GM10248 (cell line): Measurements from ENCODE around the gene CABP4.

Source experiments
- CTCF ChIA-PET: fragments of 300-600 bp; sonication (Branson Sonifier 250); formaldehyde crosslinking; extraction: SDS; loops from one replicate; lab custom pipeline; 2021; ENCODE audit warnings: antibody characterized with exemption; lab: Yijun Ruan, JAX
- POLR2A ChIA-PET: fragments of 350-650 bp; sonication (Branson Sonifier 250); formaldehyde crosslinking; extraction: SDS; loops from one replicate; lab custom pipeline; 2020; ENCODE audit warnings: antibody characterized with exemption; lab: Yijun Ruan, JAX
- DNase-seq: peaks from one replicate; pipeline ENCODE4 v3.0.0; 2012; ENCODE audit errors: extremely low spot score
- CTCF ChIP-seq: IDR thresholded peaks from 2 replicates; pipeline ENCODE4 v1.5.1; 2012; ENCODE audit warnings: mild to moderate bottlenecking, low read depth; ENCODE audit errors: extremely low read depth, missing control alignments, control extremely low read depth

CABP4 gene

GRCh38 chr11:67455054-67455453, at the start of gene CABP4:
TSS of gene CABP4 (plus strand) at chr11:67455354. CDS start at chr11:67455424, 70 bp downstream.
- CTCF ChIA-PET = interaction anchor here (1.0 to 1.1 kb wide), 2 partner anchors 10 to 104 kb away, joined by 3 read pairs; no protein-coding TSS in a partner anchor
- no peak for TF ChIP-seq CTCF
- DNase-seq = no peak
- POLR2A ChIA-PET = interaction anchor here (0.5 kb wide), 1 partner anchor 24 kb away, joined by 6 read pairs; no protein-coding TSS in a partner anchor

GRCh38 chr11:67405688-67406339, 49.3 kb upstream of the CABP4 start:
- no peak for DNase-seq
- POLR2A ChIA-PET = interaction anchor here (1.5 kb wide), 1 partner anchor 81 kb away, joined by 4 read pairs; no protein-coding TSS in a partner anchor
- CTCF ChIA-PET = interaction anchor here (0.9 to 42.5 kb wide), 3 partner anchors 13 to 39 kb away, joined by 3 to 1573 read pairs (median 50); partner anchors contain the start of genes CLCF1 and POLD4
- no peak for TF ChIP-seq CTCF

GRCh38 chr11:67406420-67406968, 48.7 kb upstream of the CABP4 start:
- ChIA-PET POLR2A (interaction anchor here (0.6 kb wide), 1 partner anchor 15 kb away, joined by 3 read pairs; no protein-coding TSS in a partner anchor), CTCF (interaction anchor here (1.0 to 3.4 kb wide), 4 partner anchors 11 to 24 kb away, joined by 3 to 21 read pairs (median 6); no protein-coding TSS in a partner anchor)

GRCh38 chr11:67406969-67407687, 48.0 kb upstream of the CABP4 start:
- POLR2A ChIA-PET = interaction anchor here (0.6 kb wide), 1 partner anchor 14 kb away, joined by 3 read pairs; no protein-coding TSS in a partner anchor
- TF ChIP-seq CTCF = peak; percentile 28
- DNase-seq = no peak
- CTCF ChIA-PET = interaction anchor here (0.9 to 3.4 kb wide), 7 partner anchors 10 to 95 kb away, joined by 3 to 21 read pairs (median 3); no protein-coding TSS in a partner anchor

More at GRCh38 chr11:67406420-67406968, 48.7 kb upstream of the CABP4 start:
- no peak for DNase-seq
- no peak for TF ChIP-seq CTCF

- no peak for DNase-seq
- TF ChIP-seq CTCF = no peak
- ChIA-PET POLR2A (interaction anchor here (0.5 kb wide), 1 partner anchor 83 kb away, joined by 3 read pairs; no protein-coding TSS in a partner anchor), CTCF (interaction anchor here (0.9 to 3.4 kb wide), 9 partner anchors 10 to 94 kb away, joined by 3 to 21 read pairs (median 3); partner anchors contain the start of genes RAD9A and TMEM134)
Observed at GRCh38 chr11:67407688-67408163, 47.4 kb upstream of the CABP4 start.
